GM20000 (cell line): ENCODE data around the gene MORC2.

Source experiments
- DNase-seq: peaks from one replicate; pipeline ENCODE4 v3.0.0; 2012; ENCODE audit warnings: low spot score
- CTCF ChIP-seq: IDR thresholded peaks from 2 replicates; pipeline ENCODE4 v1.5.1; 2012; ENCODE audit warnings: mild to moderate bottlenecking, control low read depth; ENCODE audit errors: extremely low read depth, missing control alignments

MORC2 gene

GRCh38 chr22:30920407-30920806, 48.2 kb downstream of the MORC2 start:
- peak; percentile 68 for TF ChIP-seq CTCF
- peak; percentile 86 for DNase-seq

DNA sequence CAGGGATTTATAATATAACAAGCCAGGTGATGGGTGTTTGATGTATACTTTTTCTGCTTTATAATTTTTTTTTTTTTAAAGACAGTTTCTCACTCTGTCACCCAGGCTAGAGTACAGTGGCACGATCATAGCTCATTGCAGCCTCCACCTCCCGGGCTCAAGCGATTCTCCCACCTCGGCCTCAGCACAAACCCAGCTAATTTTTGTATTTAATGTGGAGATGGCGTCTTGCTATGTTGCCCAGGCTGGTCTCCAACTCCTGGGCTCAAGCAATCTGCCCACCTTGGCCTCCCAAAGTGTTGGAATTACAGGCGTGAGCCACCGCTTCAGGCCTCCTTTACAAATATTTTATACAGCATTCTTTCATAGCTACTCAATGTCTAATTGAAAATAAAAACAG, 48.6 kb downstream of the MORC2 start:
- peak; percentile 12 for TF ChIP-seq CTCF

GRCh38 chr22:30918761-30919160, 49.8 kb downstream of the MORC2 start:
- TF ChIP-seq CTCF: no peak
- DNase-seq: no peak

More for the DNA sequence above, 48.6 kb downstream of the MORC2 start:
- no peak for DNase-seq

DNA sequence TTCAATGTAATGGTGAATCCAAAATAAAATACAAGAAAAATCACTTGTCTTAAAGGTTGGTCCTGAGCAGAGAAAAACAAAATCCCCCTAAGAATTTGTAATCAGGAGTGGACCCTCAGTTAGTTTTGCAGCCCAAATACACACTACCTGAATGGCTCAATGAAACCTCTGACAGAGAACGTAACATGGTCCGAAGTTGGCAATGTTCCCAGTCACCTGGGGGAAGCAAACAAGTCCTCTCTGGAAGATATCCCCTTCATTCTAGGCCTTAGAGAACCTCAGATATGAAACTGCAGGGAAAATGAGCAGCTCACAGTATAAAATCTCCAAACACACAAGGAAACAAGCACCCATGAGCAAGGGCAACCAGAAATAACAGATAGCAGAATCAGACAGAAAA, 58.2 kb downstream of the MORC2 start:
- no peak for TF ChIP-seq CTCF
- DNase-seq: no peak

GRCh38 chr22:30909306-30909705, 59.3 kb downstream of the MORC2 start:
- no peak for DNase-seq
- no peak for TF ChIP-seq CTCF

DNA sequence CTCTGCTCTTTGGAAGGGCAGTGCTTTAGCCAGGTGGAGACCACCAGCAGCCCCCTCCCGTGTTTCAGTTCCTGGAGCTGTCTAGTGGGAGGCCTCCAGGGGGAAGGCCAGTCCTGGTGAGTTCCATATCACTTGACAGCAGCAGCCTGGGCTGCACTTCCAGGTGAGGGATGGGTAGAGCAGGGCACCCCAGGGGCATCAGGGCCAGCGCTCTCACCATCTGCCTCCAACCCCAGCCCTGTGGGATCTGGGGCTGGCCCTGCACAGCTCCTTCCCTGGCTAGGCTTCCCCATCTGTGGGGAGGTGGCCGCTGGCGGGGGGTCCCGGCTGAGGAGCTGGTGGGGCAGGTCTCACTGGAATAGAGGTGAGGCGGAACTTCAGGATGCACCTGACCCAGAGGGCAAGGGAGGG, 60.5 kb downstream of the MORC2 start:
- no peak for TF ChIP-seq CTCF
- DNase-seq: no peak

GRCh38 chr22:30906946-30907345, 61.6 kb downstream of the MORC2 start:
- no peak for DNase-seq

More at GRCh38 chr22:30906946-30907345, 61.6 kb downstream of the MORC2 start:
- no peak for TF ChIP-seq CTCF
